ENCODE results near the gene PLCD3. TPM values are rescaled to one million over a fixed set of nuclear protein-coding genes. Genes with fewer than 3 reads are reported as not detected.

The PLCD3 gene
- total RNA-seq, 1 experiment from 2014 or later = 55.8 TPM

DNA sequence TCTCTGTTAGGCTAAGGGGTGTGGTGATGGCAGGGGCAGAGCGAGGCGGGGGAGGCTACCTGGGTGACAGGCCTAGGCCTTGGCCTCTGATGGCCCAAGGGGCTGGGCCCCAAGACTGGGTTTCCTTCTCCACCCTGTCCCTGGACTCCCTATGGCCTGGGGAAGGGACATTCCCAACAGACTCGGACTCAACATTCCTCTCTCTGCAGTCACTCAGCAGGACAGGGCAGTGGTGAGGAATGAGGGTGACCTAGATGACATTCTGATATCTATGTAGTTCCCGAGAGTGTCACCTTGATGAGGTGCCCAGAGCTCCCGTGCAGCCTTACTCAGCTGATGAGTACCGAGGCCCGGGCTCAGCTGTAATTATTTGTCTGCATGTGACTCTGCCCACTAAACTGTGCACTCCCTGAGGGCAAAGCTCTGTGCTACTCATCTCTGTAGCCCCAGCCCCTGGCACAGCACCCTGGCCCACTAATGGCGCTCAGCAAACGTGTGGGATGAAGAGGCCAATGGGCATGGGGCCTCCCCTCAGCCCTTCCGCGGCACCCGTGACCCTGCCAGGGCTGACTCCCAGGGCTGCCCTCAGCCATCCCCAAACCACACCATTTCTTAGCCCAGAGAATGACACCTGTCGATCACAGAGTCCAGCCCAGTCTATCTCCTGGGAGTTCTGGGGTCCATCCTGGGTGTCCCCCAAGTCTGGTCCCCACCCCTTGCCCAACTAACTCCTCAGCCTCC, 2.2 kb downstream of the PLCD3 start:
- ChIA-PET POLR2A (no interaction called here), CTCF (interaction anchor here (0.7 to 7.6 kb wide), 7 partner anchors 14 to 265 kb away, joined by 3 to 531 read pairs (median 4); partner anchors contain the start of gene HEXIM1)
- no peak for TF ChIP-seq SMAD4 (CRISPR knock-in tag; IDR thresholded peaks at IDR 0.05)
- no peak for TF ChIP-seq GTF2I (CRISPR knock-in tag; conservative IDR thresholded peaks at IDR 0.05)
- no peak for TF ChIP-seq GRHL2 (CRISPR knock-in tag; IDR thresholded peaks at IDR 0.05; ENCODE audit: insufficient replicate concordance, severe bottlenecking)
- TF ChIP-seq, protein P1, sequence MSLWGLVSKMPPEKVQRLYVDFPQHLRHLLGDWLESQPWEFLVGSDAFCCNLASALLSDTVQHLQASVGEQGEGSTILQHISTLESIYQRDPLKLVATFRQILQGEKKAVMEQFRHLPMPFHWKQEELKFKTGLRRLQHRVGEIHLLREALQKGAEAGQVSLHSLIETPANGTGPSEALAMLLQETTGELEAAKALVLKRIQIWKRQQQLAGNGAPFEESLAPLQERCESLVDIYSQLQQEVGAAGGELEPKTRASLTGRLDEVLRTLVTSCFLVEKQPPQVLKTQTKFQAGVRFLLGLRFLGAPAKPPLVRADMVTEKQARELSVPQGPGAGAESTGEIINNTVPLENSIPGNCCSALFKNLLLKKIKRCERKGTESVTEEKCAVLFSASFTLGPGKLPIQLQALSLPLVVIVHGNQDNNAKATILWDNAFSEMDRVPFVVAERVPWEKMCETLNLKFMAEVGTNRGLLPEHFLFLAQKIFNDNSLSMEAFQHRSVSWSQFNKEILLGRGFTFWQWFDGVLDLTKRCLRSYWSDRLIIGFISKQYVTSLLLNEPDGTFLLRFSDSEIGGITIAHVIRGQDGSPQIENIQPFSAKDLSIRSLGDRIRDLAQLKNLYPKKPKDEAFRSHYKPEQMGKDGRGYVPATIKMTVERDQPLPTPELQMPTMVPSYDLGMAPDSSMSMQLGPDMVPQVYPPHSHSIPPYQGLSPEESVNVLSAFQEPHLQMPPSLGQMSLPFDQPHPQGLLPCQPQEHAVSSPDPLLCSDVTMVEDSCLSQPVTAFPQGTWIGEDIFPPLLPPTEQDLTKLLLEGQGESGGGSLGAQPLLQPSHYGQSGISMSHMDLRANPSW (CRISPR knock-in tag; conservative IDR thresholded peaks at IDR 0.05; ENCODE audit: low read depth) = no peak
- TF ChIP-seq ZNF263 (CRISPR knock-in tag; IDR thresholded peaks at IDR 0.05; ENCODE audit: low read depth) = no peak
- TF ChIP-seq, protein P2, sequence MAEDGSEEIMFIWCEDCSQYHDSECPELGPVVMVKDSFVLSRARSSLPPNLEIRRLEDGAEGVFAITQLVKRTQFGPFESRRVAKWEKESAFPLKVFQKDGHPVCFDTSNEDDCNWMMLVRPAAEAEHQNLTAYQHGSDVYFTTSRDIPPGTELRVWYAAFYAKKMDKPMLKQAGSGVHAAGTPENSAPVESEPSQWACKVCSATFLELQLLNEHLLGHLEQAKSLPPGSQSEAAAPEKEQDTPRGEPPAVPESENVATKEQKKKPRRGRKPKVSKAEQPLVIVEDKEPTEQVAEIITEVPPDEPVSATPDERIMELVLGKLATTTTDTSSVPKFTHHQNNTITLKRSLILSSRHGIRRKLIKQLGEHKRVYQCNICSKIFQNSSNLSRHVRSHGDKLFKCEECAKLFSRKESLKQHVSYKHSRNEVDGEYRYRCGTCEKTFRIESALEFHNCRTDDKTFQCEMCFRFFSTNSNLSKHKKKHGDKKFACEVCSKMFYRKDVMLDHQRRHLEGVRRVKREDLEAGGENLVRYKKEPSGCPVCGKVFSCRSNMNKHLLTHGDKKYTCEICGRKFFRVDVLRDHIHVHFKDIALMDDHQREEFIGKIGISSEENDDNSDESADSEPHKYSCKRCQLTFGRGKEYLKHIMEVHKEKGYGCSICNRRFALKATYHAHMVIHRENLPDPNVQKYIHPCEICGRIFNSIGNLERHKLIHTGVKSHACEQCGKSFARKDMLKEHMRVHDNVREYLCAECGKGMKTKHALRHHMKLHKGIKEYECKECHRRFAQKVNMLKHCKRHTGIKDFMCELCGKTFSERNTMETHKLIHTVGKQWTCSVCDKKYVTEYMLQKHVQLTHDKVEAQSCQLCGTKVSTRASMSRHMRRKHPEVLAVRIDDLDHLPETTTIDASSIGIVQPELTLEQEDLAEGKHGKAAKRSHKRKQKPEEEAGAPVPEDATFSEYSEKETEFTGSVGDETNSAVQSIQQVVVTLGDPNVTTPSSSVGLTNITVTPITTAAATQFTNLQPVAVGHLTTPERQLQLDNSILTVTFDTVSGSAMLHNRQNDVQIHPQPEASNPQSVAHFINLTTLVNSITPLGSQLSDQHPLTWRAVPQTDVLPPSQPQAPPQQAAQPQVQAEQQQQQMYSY (CRISPR knock-in tag; IDR thresholded peaks at IDR 0.05) = no peak
- no peak for TF ChIP-seq ZNF416 (CRISPR knock-in tag; IDR thresholded peaks at IDR 0.05)
- no peak for TF ChIP-seq ZNF423 (CRISPR knock-in tag; IDR thresholded peaks at IDR 0.05)
- TF ChIP-seq, protein P3, sequence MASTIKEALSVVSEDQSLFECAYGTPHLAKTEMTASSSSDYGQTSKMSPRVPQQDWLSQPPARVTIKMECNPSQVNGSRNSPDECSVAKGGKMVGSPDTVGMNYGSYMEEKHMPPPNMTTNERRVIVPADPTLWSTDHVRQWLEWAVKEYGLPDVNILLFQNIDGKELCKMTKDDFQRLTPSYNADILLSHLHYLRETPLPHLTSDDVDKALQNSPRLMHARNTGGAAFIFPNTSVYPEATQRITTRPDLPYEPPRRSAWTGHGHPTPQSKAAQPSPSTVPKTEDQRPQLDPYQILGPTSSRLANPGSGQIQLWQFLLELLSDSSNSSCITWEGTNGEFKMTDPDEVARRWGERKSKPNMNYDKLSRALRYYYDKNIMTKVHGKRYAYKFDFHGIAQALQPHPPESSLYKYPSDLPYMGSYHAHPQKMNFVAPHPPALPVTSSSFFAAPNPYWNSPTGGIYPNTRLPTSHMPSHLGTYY (CRISPR knock-in tag; IDR thresholded peaks at IDR 0.05) = no peak
- TF ChIP-seq TEAD1 (CRISPR knock-in tag; IDR thresholded peaks at IDR 0.05) = no peak
- TF ChIP-seq, protein P4, sequence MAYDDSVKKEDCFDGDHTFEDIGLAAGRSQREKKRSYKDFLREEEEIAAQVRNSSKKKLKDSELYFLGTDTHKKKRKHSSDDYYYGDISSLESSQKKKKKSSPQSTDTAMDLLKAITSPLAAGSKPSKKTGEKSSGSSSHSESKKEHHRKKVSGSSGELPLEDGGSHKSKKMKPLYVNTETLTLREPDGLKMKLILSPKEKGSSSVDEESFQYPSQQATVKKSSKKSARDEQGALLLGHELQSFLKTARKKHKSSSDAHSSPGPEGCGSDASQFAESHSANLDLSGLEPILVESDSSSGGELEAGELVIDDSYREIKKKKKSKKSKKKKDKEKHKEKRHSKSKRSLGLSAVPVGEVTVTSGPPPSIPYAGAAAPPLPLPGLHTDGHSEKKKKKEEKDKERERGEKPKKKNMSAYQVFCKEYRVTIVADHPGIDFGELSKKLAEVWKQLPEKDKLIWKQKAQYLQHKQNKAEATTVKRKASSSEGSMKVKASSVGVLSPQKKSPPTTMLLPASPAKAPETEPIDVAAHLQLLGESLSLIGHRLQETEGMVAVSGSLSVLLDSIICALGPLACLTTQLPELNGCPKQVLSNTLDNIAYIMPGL (CRISPR knock-in tag; IDR thresholded peaks at IDR 0.05) = no peak
- no peak for TF ChIP-seq ZNF121 (CRISPR knock-in tag; IDR thresholded peaks at IDR 0.05)
- no peak for TF ChIP-seq NR3C1 (CRISPR knock-in tag; conservative IDR thresholded peaks at IDR 0.05; ENCODE audit: low read depth)
- TF ChIP-seq SMAD3 (CRISPR knock-in tag; IDR thresholded peaks at IDR 0.05; ENCODE audit: borderline replicate concordance) = no peak
- no peak for TF ChIP-seq FOXJ3 (CRISPR knock-in tag; IDR thresholded peaks at IDR 0.05; ENCODE audit: borderline replicate concordance)
- no peak for TF ChIP-seq RORB (CRISPR knock-in tag; IDR thresholded peaks at IDR 0.05)
- TF ChIP-seq JAZF1 (CRISPR knock-in tag; IDR thresholded peaks at IDR 0.05) = no peak
- TF ChIP-seq, protein P5, sequence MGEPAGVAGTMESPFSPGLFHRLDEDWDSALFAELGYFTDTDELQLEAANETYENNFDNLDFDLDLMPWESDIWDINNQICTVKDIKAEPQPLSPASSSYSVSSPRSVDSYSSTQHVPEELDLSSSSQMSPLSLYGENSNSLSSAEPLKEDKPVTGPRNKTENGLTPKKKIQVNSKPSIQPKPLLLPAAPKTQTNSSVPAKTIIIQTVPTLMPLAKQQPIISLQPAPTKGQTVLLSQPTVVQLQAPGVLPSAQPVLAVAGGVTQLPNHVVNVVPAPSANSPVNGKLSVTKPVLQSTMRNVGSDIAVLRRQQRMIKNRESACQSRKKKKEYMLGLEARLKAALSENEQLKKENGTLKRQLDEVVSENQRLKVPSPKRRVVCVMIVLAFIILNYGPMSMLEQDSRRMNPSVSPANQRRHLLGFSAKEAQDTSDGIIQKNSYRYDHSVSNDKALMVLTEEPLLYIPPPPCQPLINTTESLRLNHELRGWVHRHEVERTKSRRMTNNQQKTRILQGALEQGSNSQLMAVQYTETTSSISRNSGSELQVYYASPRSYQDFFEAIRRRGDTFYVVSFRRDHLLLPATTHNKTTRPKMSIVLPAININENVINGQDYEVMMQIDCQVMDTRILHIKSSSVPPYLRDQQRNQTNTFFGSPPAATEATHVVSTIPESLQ (CRISPR knock-in tag; IDR thresholded peaks at IDR 0.05) = no peak
- no peak for TF ChIP-seq EMX1 (CRISPR knock-in tag; IDR thresholded peaks at IDR 0.05)
- H3K4me1 Mint-ChIP-seq = peaks cover 21% of the 10 kb centered on the region
- H3K9me3 Mint-ChIP-seq = no peaks in the 10 kb centered on the region
- H3K27me3 Mint-ChIP-seq (ENCODE audit: low read depth) = no peaks in the 10 kb centered on the region; the same call in 1 of the 2 replicates
- H3K27ac Mint-ChIP-seq = no peak overlapping the region
- no peak overlapping the region for H3K4me3 Mint-ChIP-seq
- no peak for ATAC-seq
- no peaks in the 10 kb centered on the region for H3K36me3 Mint-ChIP-seq
- no peak for DNase-seq (ENCODE audit: low spot score)

All from WTC11 (cell line).